Calu3 (cell line): ENCODE results near the gene SMOC2. TPM values are rescaled to one million over a fixed set of nuclear protein-coding genes. Genes with fewer than 3 reads are reported as not detected.

Experiments used
- BruUV-seq: library from RNA; stranded (reverse); fragments of 400-500 nt; replicated peaks from 2 replicates; lab custom pipeline; 2021; lab: Mats Ljungman, UMichigan
- CTCF ChIA-PET: fragments of 300-600 bp; sonication (Branson Sonifier 250); formaldehyde crosslinking; loops from one replicate; lab custom pipeline; 2022; ENCODE audit warnings: antibody characterized with exemption; lab: Charles Lee
- DNase-seq: peaks from one replicate; pipeline ENCODE4 v3.0.0; 2022
- H3K27ac Mint-ChIP-seq: one replicate; pipeline ENCODE4 v1.8.0; 2022; ENCODE audit warnings: mixed read lengths; ENCODE audit not compliant: unreplicated experiment
- H3K27me3 Mint-ChIP-seq: one replicate; pipeline ENCODE4 v1.8.0; 2022; ENCODE audit warnings: mixed read lengths; ENCODE audit not compliant: unreplicated experiment
- H3K36me3 Mint-ChIP-seq: one replicate; pipeline ENCODE4 v1.8.0; 2022; ENCODE audit warnings: mild to moderate bottlenecking, moderate library complexity, mixed read lengths; ENCODE audit not compliant: insufficient read depth, unreplicated experiment
- H3K4me1 Mint-ChIP-seq: one replicate; pipeline ENCODE4 v1.8.0; 2022; ENCODE audit warnings: mild to moderate bottlenecking, low read depth, mixed read lengths; ENCODE audit not compliant: unreplicated experiment
- H3K4me3 Mint-ChIP-seq: one replicate; pipeline ENCODE4 v1.8.0; 2022; ENCODE audit warnings: mild to moderate bottlenecking, low read depth, moderate library complexity, mixed read lengths; ENCODE audit not compliant: unreplicated experiment
- H3K9me3 Mint-ChIP-seq: one replicate; pipeline ENCODE4 v1.8.0; 2022; ENCODE audit warnings: low read depth, mixed read lengths; ENCODE audit not compliant: unreplicated experiment
- intact Hi-C: fragments of 100-400 bp; cut with micrococcal nuclease; formaldehyde crosslinking; loops from one replicate; pipeline ENCODE4 v1.10.0; 2022; ENCODE audit not compliant: unreplicated experiment
- total RNA-seq: library from RNA; stranded (reverse); gene quantifications from 2 replicates; pipeline ENCODE4 v1.2.3, GENCODE V29; 2022
- TF ChIP-seq, protein P1 (sequence below): fragments of 200-600 bp; IDR thresholded peaks from one replicate; pipeline ENCODE4 v1.8.0; 2022; ENCODE audit warnings: antibody characterized with exemption; ENCODE audit not compliant: unreplicated experiment

Gene SMOC2
- total RNA-seq, 1 experiment from 2014 or later, result 1.1 TPM

DNA sequence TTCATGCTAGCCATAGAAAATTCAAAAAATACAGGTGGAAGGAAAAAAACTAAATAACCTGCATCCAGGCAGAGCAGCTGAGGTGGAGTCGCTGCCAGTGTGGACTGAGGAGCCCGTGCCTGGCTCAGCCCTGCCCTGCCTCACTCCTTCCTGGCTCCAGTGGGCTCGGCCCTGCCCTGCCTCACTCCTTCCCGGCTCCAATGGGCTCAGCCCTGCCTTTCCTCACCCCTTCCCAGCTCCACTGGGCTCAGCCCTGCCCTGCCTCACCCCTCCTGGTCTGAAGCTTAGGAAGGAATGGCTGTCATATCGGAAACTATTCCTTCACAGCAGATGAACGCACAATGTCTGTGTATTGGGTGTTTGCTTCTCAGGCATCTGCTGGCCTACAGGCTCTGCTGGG lies 142.1 kb downstream of the SMOC2 start:
- TF ChIP-seq, protein P1, sequence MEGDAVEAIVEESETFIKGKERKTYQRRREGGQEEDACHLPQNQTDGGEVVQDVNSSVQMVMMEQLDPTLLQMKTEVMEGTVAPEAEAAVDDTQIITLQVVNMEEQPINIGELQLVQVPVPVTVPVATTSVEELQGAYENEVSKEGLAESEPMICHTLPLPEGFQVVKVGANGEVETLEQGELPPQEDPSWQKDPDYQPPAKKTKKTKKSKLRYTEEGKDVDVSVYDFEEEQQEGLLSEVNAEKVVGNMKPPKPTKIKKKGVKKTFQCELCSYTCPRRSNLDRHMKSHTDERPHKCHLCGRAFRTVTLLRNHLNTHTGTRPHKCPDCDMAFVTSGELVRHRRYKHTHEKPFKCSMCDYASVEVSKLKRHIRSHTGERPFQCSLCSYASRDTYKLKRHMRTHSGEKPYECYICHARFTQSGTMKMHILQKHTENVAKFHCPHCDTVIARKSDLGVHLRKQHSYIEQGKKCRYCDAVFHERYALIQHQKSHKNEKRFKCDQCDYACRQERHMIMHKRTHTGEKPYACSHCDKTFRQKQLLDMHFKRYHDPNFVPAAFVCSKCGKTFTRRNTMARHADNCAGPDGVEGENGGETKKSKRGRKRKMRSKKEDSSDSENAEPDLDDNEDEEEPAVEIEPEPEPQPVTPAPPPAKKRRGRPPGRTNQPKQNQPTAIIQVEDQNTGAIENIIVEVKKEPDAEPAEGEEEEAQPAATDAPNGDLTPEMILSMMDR, result no peak
- Mint-ChIP-seq H3K27me3 (peaks cover 9% of the 10 kb centered on the region), H3K4me1 (no peaks in the 10 kb centered on the region), H3K4me3 (no peak overlapping the region), H3K36me3 (no peaks in the 10 kb centered on the region), H3K9me3 (no peaks in the 10 kb centered on the region), H3K27ac (no peak overlapping the region)
- BruUV-seq, result no TSS peak
- CTCF ChIA-PET, result no interaction called here
- intact Hi-C loops, result no loop called here
- DNase-seq, result no peak

GRCh38 chr6:168583821-168584220 lies 142.8 kb downstream of the SMOC2 start:
- Mint-ChIP-seq H3K9me3 (no peaks in the 10 kb centered on the region), H3K27me3 (peaks cover 9% of the 10 kb centered on the region), H3K4me1 (no peaks in the 10 kb centered on the region), H3K27ac (no peak overlapping the region), H3K36me3 (no peaks in the 10 kb centered on the region), H3K4me3 (no peak overlapping the region)
- DNase-seq, result no peak
- intact Hi-C loops, result no loop called here
- TF ChIP-seq, protein P1, result no peak
- no TSS peak for BruUV-seq
- CTCF ChIA-PET, result no interaction called here

GRCh38 chr6:168584249-168584648 lies 143.3 kb downstream of the SMOC2 start:
- no peaks in the 10 kb centered on the region for H3K9me3 Mint-ChIP-seq
- no peaks in the 10 kb centered on the region for H3K36me3 Mint-ChIP-seq
- TF ChIP-seq, protein P1, result no peak
- peaks cover 7% of the 10 kb centered on the region for H3K27me3 Mint-ChIP-seq
- CTCF ChIA-PET, result no interaction called here
- no peak overlapping the region for H3K4me3 Mint-ChIP-seq
- H3K4me1 Mint-ChIP-seq, result no peaks in the 10 kb centered on the region
- BruUV-seq, result no TSS peak
- no peak overlapping the region for H3K27ac Mint-ChIP-seq
- no peak for DNase-seq
- intact Hi-C loops, result no loop called here

GRCh38 chr6:168584671-168585070 lies 143.7 kb downstream of the SMOC2 start:
- intact Hi-C loops, result no loop called here
- CTCF ChIA-PET, result no interaction called here
- H3K9me3 Mint-ChIP-seq, result no peaks in the 10 kb centered on the region
- H3K36me3 Mint-ChIP-seq, result no peaks in the 10 kb centered on the region
- TF ChIP-seq, protein P1, result no peak
- no peak for DNase-seq
- no peak overlapping the region for H3K4me3 Mint-ChIP-seq
- H3K27me3 Mint-ChIP-seq, result peaks cover 3% of the 10 kb centered on the region
- no peak overlapping the region for H3K27ac Mint-ChIP-seq
- no peaks in the 10 kb centered on the region for H3K4me1 Mint-ChIP-seq
- BruUV-seq, result no TSS peak
